Activated CD4-positive, alpha-beta T cell treated with anti-CD3 and anti-CD28 coated beads, Interleukin-2, amount 10 ng/mL, durations not matched to agents 24 days and 14 days (primary cell): ENCODE results near the gene PNLDC1. TPM values are rescaled to one million over a fixed set of nuclear protein-coding genes. Genes with fewer than 3 reads are reported as not detected.
"Not testable (repeated sequence)": the region's sequence is repeated elsewhere in the genome, so short reads cannot be mapped to it uniquely, and the experiment has no call there.

ENCODE experiments used
- DNase-seq: peaks from one replicate; pipeline ENCODE4 v3.0.0; 2022
- H3K27ac Mint-ChIP-seq: one replicate; pipeline ENCODE4 v1.8.0; 2022; ENCODE audit warnings: mild to moderate bottlenecking, mixed read lengths
- H3K27me3 Mint-ChIP-seq: one replicate; pipeline ENCODE4 v1.8.0; 2022; ENCODE audit warnings: mixed read lengths
- H3K36me3 Mint-ChIP-seq: one replicate; pipeline ENCODE4 v1.8.0; 2022; ENCODE audit warnings: low read depth, mild to moderate bottlenecking, mixed read lengths
- H3K4me1 Mint-ChIP-seq: one replicate; pipeline ENCODE4 v1.8.0; 2021; ENCODE audit warnings: mixed read lengths
- H3K4me3 Mint-ChIP-seq: one replicate; pipeline ENCODE4 v1.8.0; 2022; ENCODE audit warnings: mild to moderate bottlenecking, moderate library complexity, mixed read lengths
- H3K9me3 Mint-ChIP-seq: one replicate; pipeline ENCODE4 v1.8.0; 2021; ENCODE audit warnings: mixed read lengths
- intact Hi-C: fragments of 100-400 bp; cut with micrococcal nuclease; formaldehyde crosslinking; loops from one replicate; pipeline ENCODE4 v1.15.1; 2023
- total RNA-seq: library from RNA; stranded (reverse); gene quantifications from 2 replicates; pipeline ENCODE4 v1.2.3, GENCODE V29; 2022

The PNLDC1 gene
- total RNA-seq, 1 donor from 2014 or later: 0.40 TPM

DNA sequence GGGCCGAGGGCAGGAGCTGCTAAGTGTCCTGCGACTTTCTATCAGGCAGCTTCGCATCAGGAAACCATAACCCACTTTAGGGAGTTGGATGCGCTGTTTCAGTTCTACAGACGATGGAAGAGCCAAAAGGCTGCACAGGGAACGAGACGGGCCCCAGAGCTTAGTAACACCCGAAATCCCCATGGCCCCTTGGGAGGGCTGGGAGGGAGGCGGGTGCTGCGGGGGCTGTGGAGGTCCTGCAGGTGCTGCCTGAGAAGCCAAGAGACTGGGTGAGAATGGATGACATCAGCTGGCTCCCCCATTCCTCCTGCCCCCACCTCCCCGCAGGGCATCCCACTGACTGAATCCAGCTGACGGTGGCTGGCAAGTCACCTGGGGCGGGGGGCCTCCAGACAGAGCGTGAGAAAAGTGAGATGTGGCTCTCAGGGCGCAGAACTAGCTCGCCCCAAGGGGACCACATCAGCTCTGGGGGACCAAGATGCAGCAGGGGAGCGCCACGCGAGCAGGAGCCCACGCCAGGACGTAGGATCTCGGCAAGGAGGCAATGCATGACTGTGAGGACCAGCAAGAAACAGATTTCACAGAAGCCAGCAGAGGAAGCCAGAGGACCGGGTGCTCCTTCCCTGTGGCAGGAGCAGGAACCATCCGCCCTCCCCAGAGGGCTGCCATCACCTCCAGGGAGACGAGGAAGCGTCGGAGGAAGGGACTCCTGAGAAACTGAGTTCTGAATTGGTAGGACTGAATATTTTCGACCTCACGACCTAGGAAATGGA lies 36.8 kb downstream of the PNLDC1 start:
- peaks cover 16% of the 10 kb centered on the region for H3K27me3 Mint-ChIP-seq
- H3K9me3 Mint-ChIP-seq: no peaks in the 10 kb centered on the region
- H3K4me1 Mint-ChIP-seq: peaks cover 2% of the 10 kb centered on the region
- intact Hi-C loops: no loop called here
- H3K4me3 Mint-ChIP-seq: no peak overlapping the region
- H3K36me3 Mint-ChIP-seq: no peaks in the 10 kb centered on the region
- DNase-seq: no peak
- H3K27ac Mint-ChIP-seq: no peak overlapping the region

DNA sequence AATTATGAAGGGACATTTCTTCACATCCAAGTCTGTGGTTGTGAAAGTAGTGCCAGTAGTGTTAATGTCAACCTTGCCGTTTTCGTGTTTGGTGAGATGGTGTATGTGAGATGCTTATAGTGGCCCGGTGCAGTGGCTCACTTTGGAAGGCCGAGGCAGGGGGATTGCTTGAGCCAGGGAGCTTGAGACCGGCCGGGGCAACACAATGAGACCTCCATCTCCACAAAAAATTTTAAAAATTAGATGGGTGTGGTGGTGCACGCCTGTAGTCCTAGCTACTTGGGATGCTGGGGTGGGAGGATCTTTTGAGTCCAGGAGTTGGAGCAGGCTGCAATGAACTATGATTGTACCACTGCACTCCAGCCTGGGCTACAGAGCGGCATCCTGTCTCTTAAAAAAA lies 37.4 kb downstream of the PNLDC1 start:
- no peak overlapping the region for H3K4me3 Mint-ChIP-seq
- peaks cover 2% of the 10 kb centered on the region for H3K4me1 Mint-ChIP-seq
- H3K27ac Mint-ChIP-seq: no peak overlapping the region
- no peaks in the 10 kb centered on the region for H3K36me3 Mint-ChIP-seq
- peaks cover 15% of the 10 kb centered on the region for H3K27me3 Mint-ChIP-seq
- no peak for DNase-seq
- no peaks in the 10 kb centered on the region for H3K9me3 Mint-ChIP-seq
- intact Hi-C loops: no loop called here

DNA sequence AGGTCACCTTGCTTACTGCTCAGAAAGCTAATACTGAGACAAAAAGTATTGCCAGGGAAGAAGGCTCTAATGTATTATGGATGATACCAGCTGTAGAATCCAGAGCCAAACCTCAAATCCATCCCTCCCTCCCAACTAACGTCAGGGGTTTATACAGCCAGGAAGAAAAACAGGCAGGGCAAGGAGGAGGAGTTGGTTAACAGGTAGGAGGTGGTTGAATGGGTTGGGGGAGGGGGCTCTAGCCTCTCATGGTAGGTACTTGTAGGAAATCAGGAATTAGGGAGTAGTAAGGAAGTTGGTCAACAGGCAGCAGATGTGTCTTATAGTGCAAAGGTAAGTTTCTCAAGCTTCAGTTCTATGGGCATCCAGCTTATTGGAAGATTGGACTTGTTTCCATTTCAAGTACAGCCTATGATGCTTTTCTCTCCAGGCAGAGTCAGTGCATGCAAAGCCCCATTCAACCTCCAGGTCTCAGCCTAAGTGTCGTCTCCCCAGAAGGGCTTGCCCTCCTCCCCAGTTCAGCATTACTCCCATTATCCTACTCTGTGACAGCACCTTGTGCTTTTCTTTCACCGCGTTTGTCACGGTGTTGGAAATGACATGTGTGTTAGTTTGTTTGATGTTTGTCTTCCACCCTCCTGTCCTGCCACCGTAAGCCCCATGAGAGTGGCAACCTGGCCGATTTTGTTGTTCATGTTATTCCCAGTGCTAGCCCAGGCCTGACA lies 38.1 kb downstream of the PNLDC1 start:
- Mint-ChIP-seq H3K4me3 (no peak overlapping the region), H3K9me3 (no peaks in the 10 kb centered on the region), H3K36me3 (no peaks in the 10 kb centered on the region), H3K27me3 (peaks cover 15% of the 10 kb centered on the region), H3K27ac (no peak overlapping the region), H3K4me1 (no peaks in the 10 kb centered on the region)
- intact Hi-C loops: no loop called here
- no peak for DNase-seq

- Mint-ChIP-seq H3K27me3 (peaks cover 15% of the 10 kb centered on the region), H3K4me1 (no peaks in the 10 kb centered on the region), H3K27ac (no peak overlapping the region), H3K4me3 (no peak overlapping the region), H3K9me3 (no peaks in the 10 kb centered on the region), H3K36me3 (no peaks in the 10 kb centered on the region)
- intact Hi-C loops: no loop called here
- no peak for DNase-seq
These were observed 42.0 kb downstream of the PNLDC1 start for GRCh38 chr6:159842035-159842434.

- no peak overlapping the region for H3K27ac Mint-ChIP-seq
- intact Hi-C loops: no loop called here
- H3K4me1 Mint-ChIP-seq: no peaks in the 10 kb centered on the region
- H3K36me3 Mint-ChIP-seq: no peaks in the 10 kb centered on the region
- DNase-seq: no peak
- H3K9me3 Mint-ChIP-seq: peaks cover 4% of the 10 kb centered on the region
- peaks cover 13% of the 10 kb centered on the region for H3K27me3 Mint-ChIP-seq
- H3K4me3 Mint-ChIP-seq: no peak overlapping the region
These were observed 44.9 kb downstream of the PNLDC1 start for GRCh38 chr6:159844737-159845645.

DNA sequence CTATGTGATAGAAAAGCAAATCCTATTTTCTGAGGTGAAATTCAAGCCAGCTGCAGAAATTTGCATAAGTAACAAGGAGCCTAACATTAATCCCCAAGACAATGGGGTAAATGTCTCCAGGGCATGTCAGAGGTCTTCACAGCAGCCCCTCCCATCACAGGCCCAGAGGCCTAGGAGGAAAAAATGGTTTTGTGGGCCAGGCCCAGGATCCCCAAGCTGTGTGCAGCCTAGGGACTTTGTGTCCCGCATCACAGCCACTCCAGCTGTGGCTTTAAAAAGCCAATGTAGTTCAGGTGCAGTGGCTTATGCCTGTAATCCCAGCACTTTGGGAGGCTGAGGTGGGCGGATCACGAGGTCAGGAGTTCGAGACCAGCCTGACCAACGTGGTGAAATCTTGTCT lies 48.5 kb downstream of the PNLDC1 start:
- H3K4me1 Mint-ChIP-seq, DNase-seq, intact Hi-C loops, H3K4me3 Mint-ChIP-seq, H3K27me3 Mint-ChIP-seq, H3K9me3 Mint-ChIP-seq, H3K36me3 Mint-ChIP-seq, H3K27ac Mint-ChIP-seq: not testable (repeated sequence)

DNA sequence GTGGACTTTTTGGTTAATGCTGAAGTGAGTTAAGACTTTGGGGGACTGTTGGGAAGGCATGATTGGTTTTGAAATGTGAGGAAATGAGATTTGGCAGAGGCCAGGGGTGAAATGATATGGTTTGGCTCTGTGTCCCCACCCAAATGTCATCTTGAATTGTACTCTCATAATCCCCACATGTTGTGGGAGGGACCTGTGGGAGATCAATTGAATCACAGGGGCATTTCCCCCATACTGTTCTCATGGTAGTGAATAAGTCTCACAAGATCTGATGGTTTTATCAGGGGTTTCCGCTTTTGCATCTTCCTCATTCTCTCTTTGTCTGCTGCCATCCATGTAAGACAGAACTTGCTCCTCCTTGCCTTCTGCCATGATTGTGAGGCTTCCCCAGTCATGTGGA lies 49.8 kb downstream of the PNLDC1 start:
- intact Hi-C loops: loop anchor here (5.0 kb wide), 1 partner anchor 158 kb away; the partner anchor contains the start of gene SOD2
- DNase-seq, H3K27ac Mint-ChIP-seq, H3K4me1 Mint-ChIP-seq, H3K4me3 Mint-ChIP-seq, H3K36me3 Mint-ChIP-seq, H3K9me3 Mint-ChIP-seq: not testable (repeated sequence)
- H3K27me3 Mint-ChIP-seq: peaks cover 11% of the 10 kb centered on the region

GRCh38 chr6:159852877-159853276 lies 52.8 kb downstream of the PNLDC1 start:
- intact Hi-C loops: loop anchor here (5.0 kb wide), 1 partner anchor 161 kb away; the partner anchor contains the start of gene SOD2
- H3K4me3 Mint-ChIP-seq: no peak overlapping the region
- no peaks in the 10 kb centered on the region for H3K4me1 Mint-ChIP-seq
- DNase-seq: peak; percentile 72
- H3K27me3 Mint-ChIP-seq: peaks cover 33% of the 10 kb centered on the region
- no peaks in the 10 kb centered on the region for H3K36me3 Mint-ChIP-seq
- H3K9me3 Mint-ChIP-seq: peaks cover 6% of the 10 kb centered on the region
- no peak overlapping the region for H3K27ac Mint-ChIP-seq

DNA sequence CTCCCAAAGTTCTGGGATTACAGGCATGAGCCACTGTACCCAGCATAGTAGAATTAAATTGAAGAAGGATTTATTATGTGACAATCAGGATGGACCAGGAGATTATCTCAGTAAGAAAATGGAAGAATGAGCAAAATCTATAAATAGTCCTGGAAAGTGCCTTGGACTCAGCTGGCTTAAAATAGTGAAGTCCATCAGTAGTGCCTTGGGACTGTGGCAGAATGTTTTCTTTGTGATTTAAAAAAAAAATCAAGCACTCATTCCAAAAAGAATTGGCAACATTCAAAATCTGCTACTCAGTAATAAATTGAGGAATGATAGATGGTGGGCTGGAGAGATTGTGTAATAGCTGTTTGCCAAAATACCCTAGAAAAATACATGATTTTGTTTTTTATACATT lies 53.7 kb downstream of the PNLDC1 start:
- intact Hi-C loops: loop anchor here (5.0 kb wide), 1 partner anchor 161 kb away; the partner anchor contains the start of gene SOD2

DNA sequence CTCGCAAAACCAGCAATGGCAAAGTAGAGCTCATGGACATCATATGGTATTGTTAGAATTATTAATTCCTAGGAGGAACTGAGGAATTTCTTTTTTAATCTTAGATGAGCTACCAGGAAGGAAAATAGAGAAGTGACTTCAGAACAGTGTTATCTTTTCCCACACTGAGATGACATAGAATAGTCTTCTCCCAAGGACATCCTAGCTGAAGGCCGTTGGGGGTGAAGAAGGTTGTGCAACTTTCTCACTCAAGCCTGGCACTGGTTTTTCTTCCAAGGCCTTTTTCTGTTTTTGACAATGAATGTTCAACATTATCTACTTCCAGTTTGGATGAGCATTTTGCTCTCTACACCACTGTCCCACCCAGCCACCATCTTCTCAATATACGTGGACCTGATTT lies 54.9 kb downstream of the PNLDC1 start:
- no peaks in the 10 kb centered on the region for H3K4me1 Mint-ChIP-seq
- intact Hi-C loops: loop anchor here (5.0 kb wide), 1 partner anchor 163 kb away; the partner anchor contains the start of gene SOD2
- H3K27me3 Mint-ChIP-seq: peaks cover 41% of the 10 kb centered on the region
- no peaks in the 10 kb centered on the region for H3K36me3 Mint-ChIP-seq
- no peak overlapping the region for H3K27ac Mint-ChIP-seq
- H3K9me3 Mint-ChIP-seq: peaks cover 5% of the 10 kb centered on the region
- DNase-seq: no peak
- H3K4me3 Mint-ChIP-seq: no peak overlapping the region

More for the DNA sequence above, 53.7 kb downstream of the PNLDC1 start:
- no peak overlapping the region for H3K4me3 Mint-ChIP-seq
- H3K27ac Mint-ChIP-seq: no peak overlapping the region
- H3K4me1 Mint-ChIP-seq: no peaks in the 10 kb centered on the region
- no peak for DNase-seq
- H3K36me3 Mint-ChIP-seq: no peaks in the 10 kb centered on the region
- peaks cover 37% of the 10 kb centered on the region for H3K27me3 Mint-ChIP-seq
- H3K9me3 Mint-ChIP-seq: peaks cover 5% of the 10 kb centered on the region

DNA sequence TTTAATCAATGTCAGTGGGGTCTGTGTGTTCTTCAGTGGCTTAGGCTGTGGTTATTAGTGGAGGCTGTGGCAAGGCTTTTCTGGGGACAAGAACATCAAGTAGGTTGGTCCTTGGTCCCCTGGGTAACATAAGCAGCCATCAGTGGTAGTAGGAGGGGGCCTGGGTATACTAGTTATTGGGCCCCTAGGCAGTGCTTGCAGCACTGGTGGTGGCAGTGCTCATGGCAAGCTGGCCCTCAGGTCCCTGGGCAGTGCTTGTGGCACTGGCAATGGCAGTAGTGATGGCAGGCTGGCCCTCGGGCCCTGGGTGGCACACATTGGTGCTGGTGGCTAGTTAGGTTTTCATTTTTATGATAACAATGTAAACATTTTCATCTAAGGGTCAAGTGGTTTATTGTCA lies 58.2 kb downstream of the PNLDC1 start:
- intact Hi-C loops: no loop called here

DNA sequence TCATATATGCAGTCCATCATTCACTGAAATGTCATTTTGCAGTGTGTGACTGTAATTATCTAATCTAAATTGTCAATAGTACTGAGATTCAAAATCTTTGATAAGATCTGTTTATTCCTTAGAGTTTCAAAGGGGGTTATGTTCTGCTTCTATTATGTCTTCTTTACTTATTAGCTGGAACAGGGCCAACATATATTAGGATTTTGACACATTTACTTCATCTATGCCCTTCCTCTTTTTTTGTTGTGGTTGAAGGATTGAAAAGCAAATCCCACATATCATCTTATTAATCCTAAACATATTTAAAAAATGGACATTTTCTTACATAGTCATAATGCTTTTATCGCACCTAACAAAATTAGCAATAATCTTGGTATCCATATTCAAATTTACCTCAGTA lies 60.4 kb downstream of the PNLDC1 start:
- Mint-ChIP-seq H3K9me3 (peaks cover 5% of the 10 kb centered on the region), H3K4me1 (peaks cover 13% of the 10 kb centered on the region), H3K27ac (no peak overlapping the region), H3K36me3 (no peaks in the 10 kb centered on the region), H3K4me3 (no peak overlapping the region), H3K27me3 (peaks cover 39% of the 10 kb centered on the region)
- DNase-seq: no peak
- intact Hi-C loops: loop anchor here (5.0 kb wide), 2 partner anchors 242 to 597 kb away; no protein-coding TSS in a partner anchor

More for the DNA sequence above, 58.2 kb downstream of the PNLDC1 start:
- H3K27ac Mint-ChIP-seq: no peak overlapping the region
- DNase-seq: no peak
- H3K4me1 Mint-ChIP-seq: peaks cover 13% of the 10 kb centered on the region
- peaks cover 5% of the 10 kb centered on the region for H3K9me3 Mint-ChIP-seq
- H3K27me3 Mint-ChIP-seq: peaks cover 46% of the 10 kb centered on the region
- H3K36me3 Mint-ChIP-seq: no peaks in the 10 kb centered on the region
- H3K4me3 Mint-ChIP-seq: no peak overlapping the region

GRCh38 chr6:159862103-159862502 lies 62.0 kb downstream of the PNLDC1 start:
- Mint-ChIP-seq H3K4me1 (peaks cover 13% of the 10 kb centered on the region), H3K27me3 (peaks cover 26% of the 10 kb centered on the region), H3K36me3 (no peaks in the 10 kb centered on the region), H3K4me3 (peak overlapping the region; percentile 21), H3K27ac (no peak overlapping the region), H3K9me3 (peaks cover 4% of the 10 kb centered on the region)
- no peak for DNase-seq
- intact Hi-C loops: loop anchor here (5.0 kb wide), 2 partner anchors 240 to 595 kb away; no protein-coding TSS in a partner anchor
